ENCODE results near the gene SLC13A5.

The SLC13A5 gene

GRCh38 chr17:6636616-6637457, 76.3 kb downstream of the SLC13A5 start:
- no peak for DNase-seq

DNA sequence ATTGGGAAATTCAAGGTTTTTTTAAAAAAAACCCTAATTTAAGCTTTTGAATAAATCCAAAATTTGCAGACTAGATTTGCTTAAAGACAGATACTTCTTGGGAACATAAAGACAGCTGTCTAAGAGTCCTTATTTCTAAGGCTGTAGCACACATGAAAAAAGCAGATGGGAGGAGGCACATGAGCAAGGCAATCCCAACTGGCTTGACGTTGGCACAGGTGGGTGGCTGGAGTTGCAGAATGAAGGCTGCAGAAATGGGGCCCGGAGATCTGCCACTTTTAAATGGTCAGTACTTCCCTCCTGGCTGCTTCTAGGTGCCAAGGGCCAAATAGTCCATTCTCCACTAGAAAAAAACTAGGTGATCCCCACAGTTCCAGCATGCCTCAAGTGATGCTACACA, 77.1 kb downstream of the SLC13A5 start:
- DNase-seq, result no peak
